D721Med (cell line): ENCODE data around the gene BARX2.

ENCODE experiments used
- DNase-seq: peaks from one replicate; pipeline ENCODE4 v3.0.0; 2011; ENCODE audit warnings: low spot score; ENCODE audit not compliant: insufficient read length
- FAIRE-seq: peaks from 2 replicates; lab custom pipeline; 2011; peaks lifted over from hg19 to GRCh38; lab: Jason Lieb, UNC
- CTCF ChIP-seq: IDR thresholded peaks from 2 replicates; pipeline ENCODE4 v1.5.1; 2012; ENCODE audit warnings: mild to moderate bottlenecking, control low read depth; ENCODE audit not compliant: insufficient read depth; ENCODE audit errors: missing control alignments

Gene BARX2

GRCh38 chr11:129404731-129405130 is 29.1 kb downstream of the BARX2 start:
- DNase-seq, result no peak
- no peak for TF ChIP-seq CTCF
- FAIRE-seq, result no peak

GRCh38 chr11:129408865-129409444 is 33.3 kb downstream of the BARX2 start:
- DNase-seq (no peak), FAIRE-seq (no peak)
- TF ChIP-seq CTCF, result no peak

GRCh38 chr11:129410395-129410960 is 34.8 kb downstream of the BARX2 start:
- no peak for DNase-seq
- TF ChIP-seq CTCF, result no peak
- FAIRE-seq, result no peak

- FAIRE-seq, result no peak
- no peak for DNase-seq
- no peak for TF ChIP-seq CTCF
Observed at GRCh38 chr11:129412494-129412893, 36.8 kb downstream of the BARX2 start.

GRCh38 chr11:129414144-129414872 is 38.7 kb downstream of the BARX2 start:
- DNase-seq (no peak), FAIRE-seq (no peak)
- no peak for TF ChIP-seq CTCF

- TF ChIP-seq CTCF, result no peak
- no peak for FAIRE-seq
- no peak for DNase-seq
Observed at GRCh38 chr11:129416080-129416820, 40.6 kb downstream of the BARX2 start.
